Cardiac muscle cell (in vitro differentiated cells and primary cell): ENCODE measurements around the gene TGFBR2. TPM values are rescaled to one million over a fixed set of nuclear protein-coding genes. Genes with fewer than 3 reads are reported as not detected.

Experiments
- DNase-seq, 2 donors: peaks; one replicate each; pipeline versions ENCODE4 v3.0.0 to v3.0.0-alpha.2; 2010 to 2017; ENCODE audit warnings: low read depth in 1 of 2, low spot score in 1 of 2
- H3K27ac ChIP-seq: fragments of 200-600 bp; sonication (generic); 2 replicates; pipeline ENCODE4 v1.5.1; 2016
- H3K27me3 ChIP-seq: fragments of 200-600 bp; sonication (generic); 2 replicates; pipeline ENCODE4 v1.6.0; 2016; ENCODE audit warnings: control low read depth
- H3K36me3 ChIP-seq: fragments of 200-600 bp; sonication (generic); 2 replicates; pipeline ENCODE4 v1.5.1; 2016; ENCODE audit warnings: control low read depth
- H3K4me1 ChIP-seq: fragments of 200-600 bp; sonication (generic); 2 replicates; pipeline ENCODE4 v1.8.1; 2017; ENCODE audit warnings: low read depth, mild to moderate bottlenecking, mixed run types
- H3K4me3 ChIP-seq: fragments of 200-600 bp; sonication (generic); 2 replicates; pipeline ENCODE4 v1.5.1; 2016; ENCODE audit warnings: mild to moderate bottlenecking
- H3K9me3 ChIP-seq: fragments of 200-600 bp; sonication (generic); 2 replicates; pipeline ENCODE4 v1.5.1; 2017; ENCODE audit warnings: low read depth, mild to moderate bottlenecking, control low read depth
- CTCF ChIP-seq: IDR thresholded peaks from 2 replicates; pipeline ENCODE4 v1.5.1; 2012; ENCODE audit warnings: low read depth, mild to moderate bottlenecking, low read length
- polyA plus RNA-seq: library from polyadenylated mRNA; unstranded; fragments of >200 nt; fragmentation: Nextera tagmentation; extraction: Ambion mirVana; gene quantifications from 2 replicates; pipeline ENCODE4 v1.2.1, GENCODE V29; 2016
- total RNA-seq: library from RNA; depleted of rRNA; stranded (reverse); fragments of >200 nt; gene quantifications from 2 replicates; pipeline ENCODE4 v1.2.3, GENCODE V29; 2016

The TGFBR2 gene
- total and polyA plus RNA-seq, 2 experiments from 2014 or later, result 7.0 to 11.2 TPM

- TF ChIP-seq CTCF, result no peak
- Histone ChIP-seq H3K27me3 (no peaks in the 10 kb centered on the region), H3K9me3 (no peaks in the 10 kb centered on the region), H3K4me3 (no peak overlapping the region), H3K4me1 (peaks cover 10% of the 10 kb centered on the region), H3K36me3 (no peaks in the 10 kb centered on the region), H3K27ac (no peak overlapping the region)
- no peak for DNase-seq
Observed at GRCh38 chr3:30612437-30613132, 6.2 kb downstream of the TGFBR2 start.

- Histone ChIP-seq H3K27ac (no peak overlapping the region), H3K4me3 (no peak overlapping the region), H3K4me1 (peaks cover 10% of the 10 kb centered on the region), H3K36me3 (no peaks in the 10 kb centered on the region), H3K9me3 (no peaks in the 10 kb centered on the region), H3K27me3 (no peaks in the 10 kb centered on the region)
- DNase-seq, result peak in 1 of 2 donors; percentile 53
- no peak for TF ChIP-seq CTCF
Observed at GRCh38 chr3:30613133-30613825, 6.9 kb downstream of the TGFBR2 start.

- no peak overlapping the region for H3K4me3 ChIP-seq
- no peak overlapping the region for H3K27ac ChIP-seq
- H3K36me3 ChIP-seq, result no peaks in the 10 kb centered on the region
- no peak for TF ChIP-seq CTCF
- DNase-seq, result no peak
- H3K4me1 ChIP-seq, result peaks cover 10% of the 10 kb centered on the region
- no peaks in the 10 kb centered on the region for H3K9me3 ChIP-seq
- H3K27me3 ChIP-seq, result no peaks in the 10 kb centered on the region
Observed at GRCh38 chr3:30614373-30614772, 8.0 kb downstream of the TGFBR2 start.

- no peak for DNase-seq
Observed at GRCh38 chr3:30614943-30615342, 8.5 kb downstream of the TGFBR2 start.

More at GRCh38 chr3:30614943-30615342, 8.5 kb downstream of the TGFBR2 start:
- Histone ChIP-seq H3K36me3 (no peaks in the 10 kb centered on the region), H3K9me3 (no peaks in the 10 kb centered on the region), H3K27ac (no peak overlapping the region), H3K4me1 (peaks cover 10% of the 10 kb centered on the region), H3K4me3 (no peak overlapping the region), H3K27me3 (no peaks in the 10 kb centered on the region)
- no peak for TF ChIP-seq CTCF
